Measurements from ENCODE around the gene FPR1. TPM values are rescaled to one million over a fixed set of nuclear protein-coding genes. Genes with fewer than 3 reads are reported as not detected.

Gene FPR1
- total and polyA plus RNA-seq, 4 donors = 2.8 to 558 (median 48.8) TPM

DNA sequence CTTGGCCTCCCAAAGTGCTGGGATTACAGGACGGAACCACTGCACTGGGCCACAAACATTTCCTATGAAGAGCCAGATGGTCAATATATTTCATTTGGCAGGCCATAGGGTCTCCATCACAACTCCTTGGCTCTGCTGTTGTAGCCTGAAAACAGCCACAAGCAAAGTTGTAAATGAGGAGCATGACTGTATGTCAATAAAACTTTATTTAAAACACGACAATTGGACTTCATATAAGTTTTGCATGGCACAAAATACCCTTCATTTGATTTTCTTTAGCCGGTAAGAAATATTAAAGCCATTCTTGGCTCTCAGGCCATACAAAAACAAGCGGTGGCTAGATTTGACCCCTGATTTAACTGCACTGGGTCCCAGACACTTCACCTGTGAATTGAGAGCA is 3.1 kb upstream of the FPR1 start:
- WGBS, 2 donors = 87 to 92% methylated on average over 4 of the region's 4 CpGs
- peaks cover 0 to 7% (median 2%) of the 10 kb centered on the region in 3 donors for H3K27me3 ChIP-seq (ENCODE audit: control insufficient read depth in 3 of 3, insufficient read depth in 3 of 3, low read length in 2 of 3)
- no peak for TF ChIP-seq CTCF (IDR thresholded peaks at IDR 0.05; ENCODE audit: control extremely low read depth, extremely low read depth)
- H3K27ac ChIP-seq (ENCODE audit: low read depth in 1 of 2, low read length in 1 of 2) = peak overlapping the region in 1 of 2 donors; percentile 64
- no peaks in the 10 kb centered on the region for H3K36me3 ChIP-seq (ENCODE audit: control insufficient read depth in 4 of 4, insufficient read depth in 4 of 4, low read length in 4 of 4)
- DNase-seq = no peak
- peaks cover 0 to 5% (median 0%) of the 10 kb centered on the region in 4 donors for H3K9me3 ChIP-seq (ENCODE audit: control insufficient read depth in 4 of 4, insufficient read depth in 3 of 4, low read length in 3 of 4)
- no peak overlapping the region for H3K9ac ChIP-seq (ENCODE audit: insufficient read depth in 1 of 2, low read length in 2 of 2)
- no peaks in the 10 kb centered on the region for H3K4me1 ChIP-seq (ENCODE audit: control insufficient read depth in 5 of 5, insufficient read depth in 5 of 5, low read length in 5 of 5)
- no peak overlapping the region for H3K4me3 ChIP-seq
- no peak for ATAC-seq (ENCODE audit: insufficient read depth, low FRiP score)

GRCh38 chr19:51754109-51754508 is 2.4 kb upstream of the FPR1 start:
- no peak for ATAC-seq (ENCODE audit: insufficient read depth, low FRiP score)
- H3K9ac ChIP-seq (ENCODE audit: insufficient read depth in 1 of 2, low read length in 2 of 2) = no peak overlapping the region
- no peak for TF ChIP-seq CTCF (IDR thresholded peaks at IDR 0.05; ENCODE audit: control extremely low read depth, extremely low read depth)
- no peak for DNase-seq
- WGBS, 2 donors = 35 to 66% methylated on average over 6 of the region's 6 CpGs
- H3K4me1 ChIP-seq (ENCODE audit: control insufficient read depth in 5 of 5, insufficient read depth in 5 of 5, low read length in 5 of 5) = no peaks in the 10 kb centered on the region
- no peak overlapping the region for H3K4me3 ChIP-seq
- H3K27ac ChIP-seq (ENCODE audit: low read depth in 1 of 2, low read length in 1 of 2) = peak overlapping the region in 1 of 2 donors; percentile 64
- no peaks in the 10 kb centered on the region for H3K36me3 ChIP-seq (ENCODE audit: control insufficient read depth in 4 of 4, insufficient read depth in 4 of 4, low read length in 4 of 4)
- peaks cover 0 to 7% (median 2%) of the 10 kb centered on the region in 3 donors for H3K27me3 ChIP-seq (ENCODE audit: control insufficient read depth in 3 of 3, insufficient read depth in 3 of 3, low read length in 2 of 3)
- peaks cover 0 to 5% (median 0%) of the 10 kb centered on the region in 4 donors for H3K9me3 ChIP-seq (ENCODE audit: control insufficient read depth in 4 of 4, insufficient read depth in 3 of 4, low read length in 3 of 4)

DNA sequence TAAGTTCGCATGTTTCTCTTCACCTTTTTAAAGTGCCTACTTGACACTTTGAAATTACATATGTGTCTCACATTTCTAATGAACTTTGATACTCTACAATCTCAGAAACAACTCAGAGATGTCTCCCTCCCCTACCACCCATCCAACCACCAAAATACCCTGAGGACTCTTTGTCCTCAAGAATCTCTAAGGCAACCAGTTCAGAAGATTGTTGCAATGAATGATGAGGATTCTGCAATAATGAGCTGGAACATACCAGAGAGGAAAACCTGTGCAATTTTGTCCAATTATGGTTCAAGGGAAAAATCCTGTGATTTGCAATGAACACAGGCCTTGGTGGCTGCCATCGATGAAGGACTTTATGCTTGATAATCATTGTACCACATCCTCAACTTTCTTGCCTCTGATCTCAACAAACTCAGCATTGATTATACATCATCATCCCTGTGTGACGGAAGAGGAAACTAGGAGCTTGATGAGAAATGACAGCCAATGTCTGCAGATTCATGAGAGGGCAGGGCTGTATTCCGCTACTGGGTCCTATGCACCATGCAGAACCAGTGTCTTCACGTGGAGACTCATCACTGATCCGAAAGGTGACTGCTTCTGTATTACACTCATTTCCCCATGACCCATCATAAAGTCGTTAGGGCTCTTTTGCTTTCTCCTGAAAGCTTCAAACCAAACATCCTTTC is 1.1 kb downstream of the FPR1 start:
- TF ChIP-seq CTCF (IDR thresholded peaks at IDR 0.05; ENCODE audit: control extremely low read depth, extremely low read depth) = no peak
- H3K4me3 ChIP-seq = no peak overlapping the region

More for the DNA sequence above, 1.1 kb downstream of the FPR1 start:
- Histone ChIP-seq H3K9me3 (ENCODE audit: control insufficient read depth in 4 of 4, insufficient read depth in 3 of 4, low read length in 3 of 4) (peaks cover 0 to 1% (median 0%) of the 10 kb centered on the region in 4 donors), H3K27me3 (ENCODE audit: control insufficient read depth in 3 of 3, insufficient read depth in 3 of 3, low read length in 2 of 3) (peaks cover 0 to 2% (median under 1%) of the 10 kb centered on the region in 3 donors), H3K4me1 (ENCODE audit: control insufficient read depth in 5 of 5, insufficient read depth in 5 of 5, low read length in 5 of 5) (no peaks in the 10 kb centered on the region), H3K27ac (ENCODE audit: low read depth in 1 of 2, low read length in 1 of 2) (no peak overlapping the region), H3K36me3 (ENCODE audit: control insufficient read depth in 4 of 4, insufficient read depth in 4 of 4, low read length in 4 of 4) (no peaks in the 10 kb centered on the region), H3K9ac (ENCODE audit: insufficient read depth in 1 of 2, low read length in 2 of 2) (no peak overlapping the region)
- no peak for ATAC-seq (ENCODE audit: insufficient read depth, low FRiP score)
- no peak for DNase-seq
- 71 to 75% methylated on average over 7 of the region's 7 CpGs for WGBS, 2 donors

Measured in lung (tissue), 12 donors.